Left ventricle myocardium inferior (tissue), 1 donor: ENCODE measurements around the gene ZNF792. TPM values are rescaled to one million over a fixed set of nuclear protein-coding genes. Genes with fewer than 3 reads are reported as not detected.

Experiments used
- DNase-seq: peaks from one replicate; pipeline ENCODE4 v3.0.0-alpha.2; 2020
- H3K27ac ChIP-seq: fragments of 200-600 bp; replicated peaks from 2 replicates; pipeline ENCODE4 v1.8.0; 2021
- H3K27me3 ChIP-seq: fragments of 200-600 bp; 2 replicates; pipeline ENCODE4 v1.8.0; 2021; ENCODE audit warnings: low read depth
- H3K36me3 ChIP-seq: fragments of 200-600 bp; 2 replicates; pipeline ENCODE4 v1.8.0; 2021
- H3K4me1 ChIP-seq: fragments of 200-600 bp; 2 replicates; pipeline ENCODE4 v1.8.0; 2021
- H3K4me3 ChIP-seq: fragments of 200-600 bp; 2 replicates; pipeline ENCODE4 v1.8.0; 2021; ENCODE audit warnings: mild to moderate bottlenecking, moderate library complexity
- H3K9me3 ChIP-seq: fragments of 200-600 bp; replicated peaks from 2 replicates; pipeline ENCODE4 v1.8.0; 2021
- intact Hi-C: fragments of 100-400 bp; cut with micrococcal nuclease; formaldehyde crosslinking; loops from one replicate; pipeline ENCODE4 v1.11.0; 2022
- total RNA-seq: library from RNA; stranded (reverse); fragmentation: NEBNext Ultra II Directional; extraction: Animal tissue kit (Norgen Biotek cat#: 25700); gene quantifications from one replicate; pipeline ENCODE4 v1.2.1, GENCODE V29; 2021
- TF ChIP-seq, protein P1 (sequence below): fragments of 200-600 bp; IDR thresholded peaks from 2 replicates; pipeline ENCODE4 v1.8.0; 2021; ENCODE audit warnings: antibody characterized with exemption, mild to moderate bottlenecking, borderline replicate concordance
- donor health status: DM: no; HTN: yes; CAD: no; lungs with severe emphysema.

ZNF792 gene
- total RNA-seq, 1 donor from 2014 or later = 3.2 TPM

DNA sequence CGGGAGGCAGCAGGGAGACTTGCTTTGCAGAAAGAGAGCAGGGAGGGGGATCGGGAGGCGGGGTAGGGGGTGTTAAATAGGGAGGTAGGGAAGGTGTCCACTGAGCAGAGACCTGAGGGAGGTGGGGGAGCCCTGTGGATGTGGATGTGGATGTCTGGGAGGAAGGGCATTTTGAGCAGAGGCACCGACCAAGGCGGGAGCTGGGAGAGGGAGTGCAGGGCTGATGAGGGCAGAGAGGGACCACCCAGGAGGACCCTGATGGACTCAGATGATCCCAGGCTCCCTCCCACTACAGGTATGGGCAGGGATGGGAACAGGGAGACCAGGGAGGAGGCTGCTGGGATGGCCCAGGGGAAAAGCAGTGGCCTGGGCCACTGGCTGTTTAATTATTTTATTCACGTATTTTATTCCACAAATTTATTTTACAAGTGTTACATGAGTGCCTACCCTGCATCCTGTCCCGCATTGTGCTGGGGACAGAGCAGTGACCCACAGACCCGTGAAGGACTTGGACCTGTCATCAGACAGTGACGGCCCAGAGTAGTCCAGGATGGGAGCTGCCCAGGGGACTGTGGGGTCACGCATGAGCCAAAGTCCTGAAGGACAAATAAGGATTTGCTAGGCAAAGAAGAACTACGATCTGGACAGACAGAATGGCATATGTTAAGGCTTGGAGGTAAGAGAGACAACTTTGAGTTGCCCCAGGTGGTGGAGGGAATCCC lies 41.4 kb upstream of the ZNF792 start:
- TF ChIP-seq, protein P1, sequence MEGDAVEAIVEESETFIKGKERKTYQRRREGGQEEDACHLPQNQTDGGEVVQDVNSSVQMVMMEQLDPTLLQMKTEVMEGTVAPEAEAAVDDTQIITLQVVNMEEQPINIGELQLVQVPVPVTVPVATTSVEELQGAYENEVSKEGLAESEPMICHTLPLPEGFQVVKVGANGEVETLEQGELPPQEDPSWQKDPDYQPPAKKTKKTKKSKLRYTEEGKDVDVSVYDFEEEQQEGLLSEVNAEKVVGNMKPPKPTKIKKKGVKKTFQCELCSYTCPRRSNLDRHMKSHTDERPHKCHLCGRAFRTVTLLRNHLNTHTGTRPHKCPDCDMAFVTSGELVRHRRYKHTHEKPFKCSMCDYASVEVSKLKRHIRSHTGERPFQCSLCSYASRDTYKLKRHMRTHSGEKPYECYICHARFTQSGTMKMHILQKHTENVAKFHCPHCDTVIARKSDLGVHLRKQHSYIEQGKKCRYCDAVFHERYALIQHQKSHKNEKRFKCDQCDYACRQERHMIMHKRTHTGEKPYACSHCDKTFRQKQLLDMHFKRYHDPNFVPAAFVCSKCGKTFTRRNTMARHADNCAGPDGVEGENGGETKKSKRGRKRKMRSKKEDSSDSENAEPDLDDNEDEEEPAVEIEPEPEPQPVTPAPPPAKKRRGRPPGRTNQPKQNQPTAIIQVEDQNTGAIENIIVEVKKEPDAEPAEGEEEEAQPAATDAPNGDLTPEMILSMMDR = no peak
- H3K4me1 ChIP-seq = peaks cover 86% of the 10 kb centered on the region
- H3K27me3 ChIP-seq = no peaks in the 10 kb centered on the region
- no peak for DNase-seq
- intact Hi-C loops = no loop called here
- peaks cover 29% of the 10 kb centered on the region for H3K36me3 ChIP-seq
- H3K27ac ChIP-seq = peak overlapping the region; percentile 76
- no peak overlapping the region for H3K4me3 ChIP-seq
- no peaks in the 10 kb centered on the region for H3K9me3 ChIP-seq

DNA sequence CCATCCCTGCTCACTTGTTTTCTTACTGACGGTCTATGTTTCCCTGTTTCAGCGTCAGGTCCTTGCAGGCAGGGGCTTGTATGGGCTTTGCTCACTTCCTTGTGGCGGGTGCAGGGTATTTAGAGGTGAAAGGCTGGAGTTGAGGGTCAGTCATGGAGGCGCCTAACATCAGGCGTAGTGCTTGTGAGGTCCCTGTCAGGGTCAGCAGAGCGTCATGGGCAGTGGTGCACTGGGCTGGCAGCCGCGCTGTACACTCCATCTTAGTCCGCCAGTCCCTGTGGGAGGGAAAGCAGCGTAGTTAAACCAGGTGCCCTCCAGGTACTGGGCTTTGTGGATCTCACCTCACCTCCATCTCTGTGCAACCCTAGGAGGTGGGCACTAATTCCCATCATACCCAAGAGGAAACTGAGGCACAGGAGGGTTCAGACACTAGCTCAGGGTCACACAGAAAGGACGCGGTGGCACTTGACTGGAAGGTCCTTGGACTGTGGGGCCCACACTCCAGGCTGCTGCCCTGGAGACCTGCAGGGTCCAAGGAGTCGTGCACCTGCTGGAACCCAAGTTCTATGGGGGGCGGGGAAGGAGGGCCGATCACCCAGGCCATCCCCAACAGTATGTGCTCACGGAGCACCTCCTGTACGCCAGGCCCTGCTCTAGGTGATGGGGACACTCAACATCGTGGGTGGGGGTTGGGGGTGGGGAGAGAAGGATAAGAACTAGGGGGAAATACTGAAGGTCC lies 40.7 kb upstream of the ZNF792 start:
- no peaks in the 10 kb centered on the region for H3K27me3 ChIP-seq
- peaks cover 22% of the 10 kb centered on the region for H3K36me3 ChIP-seq
- intact Hi-C loops = no loop called here
- peaks cover 90% of the 10 kb centered on the region for H3K4me1 ChIP-seq
- no peak for DNase-seq
- H3K4me3 ChIP-seq = no peak overlapping the region
- TF ChIP-seq, protein P1 = no peak
- H3K27ac ChIP-seq = no peak overlapping the region
- H3K9me3 ChIP-seq = no peaks in the 10 kb centered on the region

- Histone ChIP-seq H3K27me3 (no peaks in the 10 kb centered on the region), H3K4me1 (peaks cover 92% of the 10 kb centered on the region), H3K4me3 (peak overlapping the region; percentile 86), H3K9me3 (no peaks in the 10 kb centered on the region), H3K27ac (peak overlapping the region; percentile 96), H3K36me3 (peaks cover 15% of the 10 kb centered on the region)
- TF ChIP-seq, protein P1 = no peak
- no peak for DNase-seq
- intact Hi-C loops = no loop called here
Observed at GRCh38 chr19:35002037-35002535, 38.1 kb upstream of the ZNF792 start.

- H3K36me3 ChIP-seq = peaks cover 9% of the 10 kb centered on the region
- H3K4me3 ChIP-seq = peak overlapping the region; percentile 86
- H3K27ac ChIP-seq = peak overlapping the region; percentile 96
- TF ChIP-seq, protein P1 = no peak
- DNase-seq = no peak
- H3K4me1 ChIP-seq = peaks cover 90% of the 10 kb centered on the region
- H3K9me3 ChIP-seq = no peaks in the 10 kb centered on the region
- no peaks in the 10 kb centered on the region for H3K27me3 ChIP-seq
- intact Hi-C loops = no loop called here
Observed at GRCh38 chr19:35000647-35001501, 36.8 kb upstream of the ZNF792 start.

DNA sequence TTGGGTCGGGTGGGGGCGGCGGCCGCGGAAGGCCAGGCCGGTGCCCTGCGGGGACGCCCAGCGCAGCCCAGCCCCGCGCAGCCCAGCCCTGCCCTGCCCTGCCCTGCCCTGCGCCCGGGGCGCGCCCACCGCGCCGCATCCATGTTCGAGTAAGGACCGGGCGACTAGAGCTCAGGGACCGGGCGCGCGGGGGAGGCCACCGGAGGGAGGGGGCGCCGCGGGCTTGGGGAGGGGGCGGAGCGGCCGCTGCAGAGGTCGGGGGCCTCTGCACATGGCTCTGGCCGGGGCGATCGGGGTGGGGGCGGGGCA lies 36.3 kb upstream of the ZNF792 start:
- TF ChIP-seq, protein P1 = no peak
- peaks cover 90% of the 10 kb centered on the region for H3K4me1 ChIP-seq
- DNase-seq = no peak

More for the DNA sequence above, 36.3 kb upstream of the ZNF792 start:
- Histone ChIP-seq H3K27ac (peak overlapping the region; percentile 96), H3K9me3 (no peaks in the 10 kb centered on the region), H3K4me3 (peak overlapping the region; percentile 86), H3K27me3 (no peaks in the 10 kb centered on the region), H3K36me3 (peaks cover 5% of the 10 kb centered on the region)
- intact Hi-C loops = no loop called here
